Right renal cortex interstitium (tissue), 3 donors: Measurements from ENCODE around the gene KLF15. TPM values are rescaled to one million over a fixed set of nuclear protein-coding genes. Genes with fewer than 3 reads are reported as not detected.
A peak's percentile ranks its signal among the peaks of the same experiment; 100 is the strongest.

Experiments
- DNase-seq, 3 donors: peaks; one replicate each; pipeline ENCODE4 v3.0.0-alpha.2; 2013; ENCODE audit warnings: low read depth in 3 of 3, low spot score in 2 of 3
- polyA plus RNA-seq, 3 donors: library from polyadenylated mRNA; unstranded; fragments of 120-200 nt; gene quantifications; one replicate each; pipeline ENCODE4 v1.2.1, GENCODE V29; 2013; ENCODE audit not compliant: insufficient read length in 3 of 3

Gene KLF15
- polyA plus RNA-seq, 3 donors, result 10.0 to 11.6 (median 10.8) TPM

DNA sequence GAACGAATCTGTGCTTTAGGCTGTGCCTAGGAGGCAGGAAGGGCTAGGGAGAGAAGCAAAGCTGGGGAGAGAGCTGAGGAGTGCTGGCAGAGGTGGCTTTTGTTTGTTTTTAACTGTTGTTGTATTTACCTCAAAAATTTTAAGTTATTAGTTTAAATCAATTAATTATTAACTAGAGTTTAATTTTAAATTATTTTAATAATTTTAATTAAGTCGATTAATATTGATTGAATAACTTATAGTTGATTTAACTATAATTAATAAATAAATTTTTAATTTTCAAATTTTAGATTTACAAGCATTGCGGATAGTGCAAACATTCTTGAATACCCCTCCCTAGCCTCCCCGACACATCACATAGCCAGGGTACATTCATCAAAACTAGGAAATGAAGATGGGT lies 30.6 kb downstream of the KLF15 start:
- DNase-seq, result no peak

DNA sequence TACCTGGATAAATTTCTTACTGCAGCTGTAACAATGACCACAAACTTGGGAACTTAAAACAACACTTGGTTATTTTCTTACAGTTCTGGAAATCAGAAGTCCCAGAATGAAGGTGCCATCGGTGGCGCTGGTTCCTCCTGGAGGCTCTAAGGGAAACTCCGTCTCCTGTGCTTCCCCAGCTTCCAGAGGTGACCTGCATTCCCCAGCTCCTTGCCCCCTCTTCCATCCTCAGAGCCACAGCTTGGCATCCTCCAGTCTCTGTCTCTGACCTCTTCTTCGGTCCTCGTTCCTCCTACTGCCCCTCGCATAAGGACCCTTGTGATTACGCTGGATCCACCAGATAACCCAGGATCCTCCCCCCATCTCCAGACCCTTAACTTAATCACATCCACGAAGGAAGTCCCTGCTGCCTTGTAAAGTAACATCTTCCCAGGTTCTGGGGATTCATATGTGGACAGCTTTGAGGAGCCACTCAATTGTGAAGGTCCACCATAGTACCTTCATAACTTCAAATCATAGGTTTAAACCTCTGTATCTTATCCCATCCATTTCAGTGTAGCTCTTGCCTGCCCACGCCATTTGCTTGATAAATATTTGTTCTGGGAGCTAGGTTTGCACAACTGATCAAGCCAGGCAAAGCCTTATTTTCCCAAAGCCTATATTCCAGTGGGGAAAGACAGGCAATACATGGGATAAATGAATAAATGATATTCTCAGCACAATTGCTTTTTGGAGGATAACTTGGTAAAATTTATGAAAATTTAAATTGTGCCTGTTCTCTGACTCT lies 34.8 kb downstream of the KLF15 start:
- DNase-seq, result no peak

DNA sequence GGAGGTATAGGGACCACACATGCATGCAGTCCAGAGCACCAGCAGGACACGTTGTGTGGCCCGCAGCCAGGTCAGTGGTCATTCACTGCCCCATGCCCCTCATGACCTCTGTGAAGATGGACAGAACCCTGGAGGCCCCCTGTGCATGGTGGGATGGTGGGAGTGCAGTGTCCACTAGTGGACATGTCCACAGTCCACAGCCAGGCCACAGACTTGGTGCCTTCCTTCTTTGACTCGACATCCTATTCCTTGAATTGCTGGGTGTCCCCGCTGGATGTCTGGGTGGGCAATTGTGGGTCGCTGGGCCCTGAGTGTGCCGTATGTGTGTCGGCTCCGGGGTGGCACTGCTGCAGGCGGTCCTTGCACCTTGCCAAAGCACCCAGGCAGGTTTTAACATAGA lies 35.7 kb downstream of the KLF15 start:
- no peak for DNase-seq

DNA sequence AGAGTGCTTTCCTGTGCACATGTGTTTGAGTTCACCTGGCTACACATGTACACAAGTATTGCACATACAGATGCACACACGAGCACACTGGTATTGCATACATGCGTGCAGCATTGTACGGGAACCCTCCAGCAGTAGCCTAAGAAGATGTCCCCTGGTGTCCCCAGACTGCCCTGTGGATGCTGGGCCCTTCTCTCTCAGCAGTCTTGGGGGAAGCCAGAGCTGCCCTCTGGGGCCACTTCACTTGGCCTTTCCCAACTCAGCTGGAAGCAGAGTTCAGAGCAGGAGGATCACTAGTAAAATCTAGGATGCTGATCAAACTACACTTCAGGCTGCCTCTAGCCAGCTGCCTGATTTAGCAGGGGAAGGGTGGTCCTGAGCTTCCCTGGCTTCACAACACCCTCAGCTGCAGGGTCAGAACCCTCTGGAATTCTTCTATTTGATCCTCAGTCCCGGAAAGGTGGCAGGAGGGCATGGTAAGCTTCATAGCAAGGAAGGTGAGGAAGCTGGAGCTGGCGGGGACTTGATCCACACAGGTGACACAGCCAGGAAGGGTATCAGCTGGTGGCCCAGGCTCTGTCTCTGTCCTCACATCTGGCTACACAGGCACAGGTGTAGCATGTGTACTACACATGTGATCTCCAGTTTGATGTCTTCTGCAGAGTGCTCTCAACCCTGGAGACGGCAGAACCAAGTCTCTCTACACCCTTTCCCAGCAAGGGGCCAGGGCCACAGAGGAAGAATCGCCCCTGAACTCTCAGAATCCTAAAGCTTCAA lies 36.5 kb downstream of the KLF15 start:
- DNase-seq, result no peak

DNA sequence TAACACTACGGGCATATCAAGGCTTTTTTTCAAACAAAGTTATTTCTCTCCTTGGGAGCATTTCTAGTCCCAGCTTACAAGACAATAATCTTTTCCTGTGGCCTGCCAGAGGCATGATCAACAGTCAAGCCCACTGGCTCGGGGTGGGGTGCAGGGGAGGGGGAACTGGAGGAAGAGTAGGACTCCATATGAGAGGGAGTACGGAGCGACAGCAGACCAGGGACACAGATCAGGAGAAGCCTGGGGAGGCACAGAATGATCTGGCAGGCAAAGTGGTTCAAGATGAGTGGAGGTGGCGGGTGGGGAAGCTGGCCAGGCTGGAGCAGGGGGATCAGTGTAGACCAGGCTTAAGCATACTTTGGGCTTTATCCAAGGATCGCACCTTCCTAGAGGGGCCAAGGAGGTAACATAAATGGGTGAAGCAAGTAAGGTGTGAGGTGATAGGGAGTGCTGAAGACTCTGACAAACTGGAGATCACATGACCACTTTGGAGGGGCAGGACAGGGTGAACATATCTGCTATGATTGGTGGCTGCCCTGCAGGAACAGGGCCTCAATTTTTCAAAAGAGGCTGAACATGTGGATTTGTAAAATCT lies 37.4 kb downstream of the KLF15 start:
- DNase-seq, result no peak

DNA sequence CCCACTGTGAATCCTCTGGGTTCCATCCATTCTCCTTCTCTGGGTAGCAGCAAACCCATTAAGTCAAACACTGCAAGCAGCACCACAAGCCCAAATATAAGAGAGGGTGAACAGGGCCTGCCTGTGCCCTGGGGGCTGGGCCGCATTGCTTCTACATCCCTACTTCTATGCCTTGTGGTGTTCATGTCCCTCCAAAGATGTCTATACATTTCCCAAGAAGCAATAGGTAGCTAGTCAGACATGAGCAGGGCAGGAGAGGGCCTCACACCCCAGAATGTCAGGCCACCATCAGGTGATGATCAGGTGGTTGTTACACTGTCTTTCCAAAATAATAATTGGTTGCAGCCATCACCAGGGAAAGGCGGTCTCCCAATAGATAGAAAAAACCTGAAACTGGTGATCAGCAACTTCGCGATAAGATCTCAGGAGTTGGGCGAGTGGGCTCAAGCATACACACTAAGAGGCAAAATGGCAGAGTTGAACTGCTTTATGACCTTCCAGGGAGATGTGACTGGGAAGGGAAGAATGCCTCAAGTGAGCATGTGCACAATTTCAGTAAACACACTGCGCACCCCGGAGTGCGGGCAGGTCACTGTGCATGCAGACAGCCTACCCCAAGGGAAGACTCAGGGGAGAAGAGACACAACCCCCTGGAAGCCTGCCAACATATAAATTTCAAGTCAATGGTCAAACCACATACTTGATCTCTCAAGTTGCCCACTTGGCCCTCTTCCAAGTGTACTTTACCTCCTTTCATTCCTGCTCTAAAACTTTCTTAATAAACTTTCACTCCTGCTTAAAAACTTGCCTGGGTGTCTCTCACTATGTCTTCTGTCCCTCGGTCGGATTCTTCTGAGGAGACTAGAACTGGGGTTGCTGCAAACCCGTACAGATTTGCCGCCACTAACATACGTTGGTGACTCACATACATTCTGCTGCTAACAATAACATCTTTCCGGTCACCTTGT lies 39.9 kb downstream of the KLF15 start:
- no peak for DNase-seq

DNA sequence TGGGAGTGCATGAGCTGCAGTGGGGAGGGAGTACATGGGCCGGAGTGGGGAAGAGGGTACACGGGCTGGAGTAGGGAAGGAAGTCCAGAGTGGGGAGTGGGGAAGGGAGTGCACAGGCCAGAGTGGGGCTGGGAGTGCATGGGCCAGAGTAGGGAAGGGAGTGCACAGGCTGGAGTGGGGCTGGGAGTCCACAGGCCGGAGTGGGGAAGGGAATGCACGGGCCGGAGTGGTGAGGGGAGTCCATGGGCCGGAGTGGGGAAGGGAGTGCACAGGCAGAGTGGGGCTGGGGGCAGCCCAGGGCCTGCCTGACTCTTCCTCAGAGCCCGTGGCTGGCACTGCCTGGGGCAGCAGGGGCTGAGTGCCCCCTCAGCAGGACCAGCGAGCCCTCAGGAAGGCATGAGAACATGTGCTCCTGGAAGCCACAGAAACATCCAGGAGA lies 40.7 kb downstream of the KLF15 start:
- no peak for DNase-seq

DNA sequence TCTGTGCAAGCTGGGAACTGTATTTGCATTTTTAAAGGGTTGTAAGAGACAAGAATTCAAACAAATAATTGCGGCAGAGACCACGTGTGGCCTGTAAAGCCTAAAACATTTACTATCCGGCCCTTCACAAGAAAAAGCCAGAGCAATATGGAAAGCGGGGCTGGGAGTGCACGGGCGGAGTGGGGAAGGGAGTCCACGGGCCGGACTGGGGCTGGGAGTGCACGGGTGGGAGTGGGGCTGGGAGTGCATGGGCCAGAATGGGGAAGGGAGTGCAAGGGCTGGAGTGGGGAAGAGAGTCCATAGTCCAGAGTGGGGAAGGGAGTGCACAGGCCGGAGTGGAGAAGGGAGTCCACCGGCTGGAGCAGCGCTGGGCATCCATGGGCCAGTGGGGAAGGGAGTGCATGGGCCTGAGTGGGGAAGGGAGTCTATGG lies 41.2 kb downstream of the KLF15 start:
- no peak for DNase-seq

DNA sequence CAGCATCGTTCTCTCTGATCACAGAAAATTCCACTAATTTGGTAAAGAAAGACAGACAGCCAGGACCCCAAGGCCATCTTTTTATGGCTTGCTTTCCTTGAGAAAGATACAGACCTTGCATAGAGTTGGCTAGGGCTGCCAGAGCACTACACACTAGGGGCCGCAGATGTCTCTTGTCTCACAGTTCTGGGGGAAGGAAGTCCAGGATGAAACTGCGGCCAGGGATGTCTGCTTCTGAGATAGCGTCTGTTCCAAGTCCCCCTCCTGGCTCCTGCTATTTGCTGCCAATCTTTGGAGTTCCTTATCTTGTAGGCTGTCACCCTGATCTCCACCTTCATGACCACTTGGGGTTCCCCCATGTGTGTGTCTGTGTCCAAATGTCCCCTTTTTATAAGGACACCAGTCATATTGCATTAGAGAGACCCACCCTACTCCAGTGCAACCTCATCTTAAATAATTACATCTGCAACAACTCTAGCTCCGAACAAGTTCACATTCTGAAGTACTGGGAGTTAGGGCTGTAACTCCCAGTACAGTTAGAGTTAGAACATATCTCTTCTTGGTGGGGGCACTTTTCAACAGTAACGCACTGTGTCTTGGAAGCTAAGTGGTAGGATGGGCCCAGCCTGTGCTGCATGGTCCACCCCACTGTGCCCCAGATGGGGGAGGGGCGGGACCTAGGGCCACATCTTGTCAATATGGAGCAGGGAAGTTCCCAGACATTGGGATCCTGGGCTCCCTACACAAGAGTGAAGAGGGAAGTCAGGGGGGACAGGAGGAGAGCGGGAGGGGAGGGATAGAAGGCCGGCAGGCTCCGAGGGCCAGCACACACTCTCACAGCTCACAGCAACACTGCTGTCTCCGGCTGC lies 42.2 kb downstream of the KLF15 start:
- peak; percentile 23 to 27 (median 23) for DNase-seq

DNA sequence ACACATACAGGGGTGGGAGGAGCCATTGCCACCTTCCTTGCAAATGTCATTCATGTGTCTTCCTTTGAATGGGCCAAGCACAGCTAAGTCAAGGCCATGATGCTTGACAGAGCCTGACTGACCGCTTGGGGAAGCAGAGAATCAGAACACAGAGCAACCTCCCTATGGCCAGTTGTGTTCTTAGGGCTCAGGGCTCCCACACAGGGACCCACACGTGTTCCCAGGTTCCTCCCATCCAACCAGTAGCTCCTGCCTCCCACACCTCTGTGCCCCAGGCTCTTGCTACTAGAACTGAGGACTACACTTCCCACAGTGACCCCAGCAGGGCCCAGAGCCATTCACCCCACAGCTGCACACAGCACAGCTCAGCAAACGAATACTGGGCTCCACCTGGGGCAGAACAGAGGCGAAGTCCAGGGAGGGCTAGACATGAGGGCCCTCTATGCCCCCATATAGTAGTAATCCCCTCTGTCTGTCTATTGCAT lies 42.9 kb downstream of the KLF15 start:
- DNase-seq, result no peak

DNA sequence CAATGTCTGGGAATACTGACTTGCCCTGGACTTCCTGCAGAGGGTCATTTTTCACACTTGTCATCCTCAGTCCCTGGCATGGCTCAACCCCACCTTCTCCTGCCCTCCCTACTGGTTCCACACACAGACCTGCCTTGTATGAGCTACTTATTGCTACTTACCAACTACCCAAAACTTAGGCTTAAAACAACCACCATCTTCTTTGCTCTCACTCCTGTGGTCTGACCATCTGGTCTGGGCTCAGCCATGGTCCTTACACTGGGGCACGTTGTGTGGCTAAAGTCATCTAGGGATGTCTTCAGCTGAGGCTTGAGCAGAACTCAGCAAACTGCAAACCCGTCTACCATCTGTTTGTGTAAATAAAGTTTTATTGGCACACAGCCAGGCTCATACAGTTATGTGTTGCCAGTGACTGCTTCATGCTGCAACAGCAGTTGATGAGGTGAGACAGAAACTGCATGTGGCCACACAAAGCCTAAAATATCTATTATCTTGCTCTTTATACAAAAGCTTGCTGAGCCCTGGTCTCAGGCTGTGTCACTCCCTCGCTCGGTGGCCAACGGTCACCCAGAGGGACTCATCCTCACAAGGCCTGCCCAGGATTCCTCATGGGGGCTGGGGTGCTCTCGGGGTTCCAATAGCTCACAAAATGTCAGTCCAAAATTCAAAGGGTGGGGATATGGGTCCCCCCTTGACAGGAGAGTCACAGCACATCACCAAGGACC lies 43.5 kb downstream of the KLF15 start:
- no peak for DNase-seq

DNA sequence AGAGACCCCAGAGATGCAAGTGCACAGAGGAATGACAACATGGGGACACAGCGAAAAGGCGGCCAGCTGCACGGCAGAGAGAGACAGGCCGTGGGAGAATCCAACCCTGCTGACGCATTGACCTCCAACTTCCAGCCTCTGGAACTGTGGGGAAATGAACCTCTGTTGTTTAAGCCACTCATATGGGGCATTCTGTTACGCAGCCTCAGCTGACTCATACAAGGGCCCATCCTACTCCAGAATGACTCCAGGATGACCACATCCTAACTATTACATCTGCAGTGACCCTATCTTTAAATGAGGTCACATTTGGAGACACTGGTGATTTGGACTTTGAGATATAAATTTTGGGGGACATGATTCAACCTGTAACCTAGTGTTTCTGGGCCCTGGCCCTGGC lies 44.0 kb downstream of the KLF15 start:
- no peak for DNase-seq

DNA sequence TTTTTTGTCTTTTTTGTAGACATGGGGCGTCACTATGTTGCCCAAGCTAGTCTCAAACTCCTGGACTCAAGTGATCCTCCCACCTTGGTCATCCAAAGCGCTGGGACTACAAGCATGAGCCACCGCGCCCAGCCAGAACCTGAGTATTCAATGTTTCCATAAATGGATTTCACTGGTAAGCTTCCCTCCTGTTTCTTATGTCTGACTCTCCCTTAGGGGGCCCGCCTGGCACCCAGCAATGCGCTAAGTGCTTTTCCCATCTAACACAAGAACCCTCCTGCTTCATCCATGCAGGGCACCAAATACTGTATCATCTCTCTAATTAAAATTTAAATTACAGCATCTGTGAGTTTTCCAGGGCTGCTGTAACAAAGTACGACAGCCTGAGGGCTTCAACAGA lies 44.9 kb downstream of the KLF15 start:
- DNase-seq, result no peak

DNA sequence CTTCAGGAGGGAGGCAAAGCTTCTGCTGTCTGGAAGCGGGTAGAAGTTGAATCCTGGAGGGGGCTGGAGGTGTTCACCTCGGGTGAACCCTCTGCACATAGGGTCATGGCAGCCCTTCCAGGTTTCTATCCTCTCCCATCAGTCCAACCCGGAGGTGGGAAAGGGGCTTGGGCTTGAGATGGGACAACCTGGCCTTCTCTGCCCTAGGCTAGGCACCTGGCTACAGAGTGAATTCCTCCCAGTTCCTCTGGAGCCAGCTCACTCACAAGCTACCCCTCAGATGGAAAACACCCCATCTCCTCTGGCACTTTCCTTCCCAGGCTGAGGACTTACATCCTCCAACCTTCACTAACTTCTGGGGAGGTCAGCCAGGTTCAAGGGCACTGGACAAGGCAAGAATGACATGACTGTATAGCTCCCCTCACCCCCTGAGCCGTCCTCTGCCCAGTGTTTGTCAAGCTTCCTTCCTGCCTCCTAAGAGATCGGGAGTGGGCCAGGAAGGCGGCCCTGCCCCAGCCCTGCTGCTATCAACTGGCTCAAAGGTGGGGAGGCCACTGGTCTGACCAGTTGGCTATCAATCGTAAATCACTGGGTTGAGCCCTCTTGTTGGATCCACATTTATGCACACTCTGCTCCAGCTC lies 45.8 kb downstream of the KLF15 start:
- DNase-seq, result no peak

DNA sequence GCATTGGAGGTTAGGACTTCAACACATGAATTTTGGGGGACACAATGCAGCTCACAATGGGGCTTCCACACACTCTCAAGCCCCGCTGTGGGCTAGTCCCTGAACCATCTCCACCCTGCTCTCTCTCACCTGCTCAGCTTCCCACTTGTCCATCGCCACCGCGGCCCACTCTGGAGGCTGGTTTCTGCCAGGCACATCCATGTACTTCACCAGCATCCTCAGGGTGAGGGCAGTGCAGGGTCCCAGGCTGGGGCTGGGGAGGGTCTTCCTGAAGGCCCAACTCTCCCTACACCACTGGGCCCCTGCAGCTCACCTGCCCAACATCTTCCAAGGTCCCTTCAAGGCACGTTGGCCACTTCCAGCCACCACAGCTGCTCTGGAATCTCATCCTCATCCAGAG lies 46.4 kb downstream of the KLF15 start:
- DNase-seq, result no peak

DNA sequence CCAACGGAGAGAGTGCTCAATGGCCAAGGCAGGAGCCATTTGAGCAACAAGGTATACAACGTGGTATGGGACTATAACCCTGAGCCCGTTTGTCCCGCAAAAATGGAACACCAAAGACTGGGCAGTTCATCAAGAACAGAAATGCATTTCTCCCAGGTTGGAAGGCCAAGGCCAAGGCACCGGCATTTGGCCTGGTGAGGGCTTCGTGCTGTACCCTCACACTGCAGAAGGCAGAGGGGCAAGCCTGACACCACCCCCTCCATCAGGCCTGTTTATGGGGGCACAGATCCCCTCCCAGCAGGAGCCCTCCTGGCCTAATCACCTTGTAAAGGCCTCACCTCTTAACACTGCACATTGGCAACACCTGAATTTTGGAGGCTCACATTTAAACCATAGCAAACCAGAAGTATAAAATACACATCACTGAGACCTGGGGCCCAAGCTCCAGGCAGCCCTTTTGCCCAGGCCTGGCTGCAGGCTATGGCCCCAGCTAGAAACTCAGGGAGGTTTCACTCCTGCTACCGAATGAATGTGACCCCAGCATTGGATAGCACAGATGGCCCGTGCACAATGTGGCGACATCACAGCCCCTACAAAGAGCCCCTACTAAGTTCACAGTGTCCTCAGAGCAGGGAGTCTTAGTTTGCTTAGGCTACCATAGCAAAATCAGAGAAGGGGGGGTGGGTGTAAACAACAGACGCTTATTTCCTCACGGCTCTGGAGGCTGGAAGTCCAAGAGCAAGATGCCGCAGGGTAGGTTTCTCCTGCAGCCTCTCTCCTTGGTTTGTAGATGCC lies 47.1 kb downstream of the KLF15 start:
- no peak for DNase-seq

DNA sequence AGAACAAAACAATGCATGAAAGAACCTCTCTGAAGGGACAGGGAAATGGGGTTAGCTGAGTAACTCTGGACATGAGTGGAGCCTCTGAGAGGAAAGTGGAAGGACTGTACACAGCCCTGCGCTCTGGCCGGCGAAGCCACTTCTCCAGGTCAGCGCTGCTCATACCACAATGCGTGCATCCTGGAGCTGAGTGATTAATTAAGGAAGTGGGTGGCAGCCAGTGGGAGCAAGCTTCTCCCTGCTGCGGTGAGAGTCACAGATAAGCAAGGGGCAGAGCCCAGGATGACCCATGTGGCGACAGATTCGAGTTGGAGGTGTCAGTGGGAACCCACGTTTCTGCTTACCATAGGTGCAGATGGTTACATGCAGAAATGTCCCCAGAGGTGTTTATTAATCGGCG lies 48.0 kb downstream of the KLF15 start:
- no peak for DNase-seq
